OCI-LY7 (cell line): Measurements from ENCODE around the gene SPINDOC.

Source experiments
- EZH2phosphoT487 ChIP-seq: fragments of 200-600 bp; sonication (generic); IDR thresholded peaks from 2 replicates; pipeline ENCODE4 v1.6.1; 2018; ENCODE audit warnings: low read depth, borderline replicate concordance, mild to moderate bottlenecking, mixed run types, antibody characterized with exemption, low read length, moderate library complexity, mixed read lengths
- TF ChIP-seq, protein P1 (sequence below): fragments of 200-600 bp; sonication (generic); conservative IDR thresholded peaks from 2 replicates; pipeline ENCODE4 v1.5.1; 2014; ENCODE audit warnings: mild to moderate bottlenecking, antibody characterized with exemption, low read length, moderate library complexity, mixed read lengths

GRCh38 chr11:63767267-63767564 lies 46.0 kb upstream of the SPINDOC start:
- TF ChIP-seq, protein P1, sequence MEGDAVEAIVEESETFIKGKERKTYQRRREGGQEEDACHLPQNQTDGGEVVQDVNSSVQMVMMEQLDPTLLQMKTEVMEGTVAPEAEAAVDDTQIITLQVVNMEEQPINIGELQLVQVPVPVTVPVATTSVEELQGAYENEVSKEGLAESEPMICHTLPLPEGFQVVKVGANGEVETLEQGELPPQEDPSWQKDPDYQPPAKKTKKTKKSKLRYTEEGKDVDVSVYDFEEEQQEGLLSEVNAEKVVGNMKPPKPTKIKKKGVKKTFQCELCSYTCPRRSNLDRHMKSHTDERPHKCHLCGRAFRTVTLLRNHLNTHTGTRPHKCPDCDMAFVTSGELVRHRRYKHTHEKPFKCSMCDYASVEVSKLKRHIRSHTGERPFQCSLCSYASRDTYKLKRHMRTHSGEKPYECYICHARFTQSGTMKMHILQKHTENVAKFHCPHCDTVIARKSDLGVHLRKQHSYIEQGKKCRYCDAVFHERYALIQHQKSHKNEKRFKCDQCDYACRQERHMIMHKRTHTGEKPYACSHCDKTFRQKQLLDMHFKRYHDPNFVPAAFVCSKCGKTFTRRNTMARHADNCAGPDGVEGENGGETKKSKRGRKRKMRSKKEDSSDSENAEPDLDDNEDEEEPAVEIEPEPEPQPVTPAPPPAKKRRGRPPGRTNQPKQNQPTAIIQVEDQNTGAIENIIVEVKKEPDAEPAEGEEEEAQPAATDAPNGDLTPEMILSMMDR = no peak
- TF ChIP-seq EZH2phosphoT487 = no peak
